HG02623 (cell line): ENCODE measurements around the gene POLE.
"Not testable (repeated sequence)": the region's sequence is repeated elsewhere in the genome, so short reads cannot be mapped to it uniquely, and the experiment has no call there.

ENCODE experiments used
- ATAC-seq: cut with Tn5 transposase; IDR thresholded peaks from one replicate; pipeline ENCODE4 v1.9.1; 2021; ENCODE audit warnings: moderate library complexity; ENCODE audit not compliant: unreplicated experiment

Gene POLE

GRCh38 chr12:132601171-132601883 is 85.8 kb downstream of the POLE start:
- no peak for ATAC-seq

GRCh38 chr12:132600048-132601032 is 86.8 kb downstream of the POLE start:
- ATAC-seq = no peak

- not testable (repeated sequence) for ATAC-seq
Observed at GRCh38 chr12:132599502-132599901, 87.6 kb downstream of the POLE start.

- no peak for ATAC-seq
Observed at GRCh38 chr12:132597333-132598316, 89.5 kb downstream of the POLE start.

- no peak for ATAC-seq
Observed at GRCh38 chr12:132596016-132596415, 91.1 kb downstream of the POLE start.

- ATAC-seq = no peak
Observed at GRCh38 chr12:132595183-132595582, 92.0 kb downstream of the POLE start.

GRCh38 chr12:132593938-132594358 is 93.2 kb downstream of the POLE start:
- no peak for ATAC-seq

GRCh38 chr12:132593521-132593920 is 93.6 kb downstream of the POLE start:
- no peak for ATAC-seq

GRCh38 chr12:132593071-132593470 is 94.1 kb downstream of the POLE start:
- no peak for ATAC-seq

- ATAC-seq = no peak
Observed at GRCh38 chr12:132592282-132592970, 94.7 kb downstream of the POLE start.

GRCh38 chr12:132591107-132591935 is 95.8 kb downstream of the POLE start:
- no peak for ATAC-seq

- ATAC-seq = no peak
Observed at GRCh38 chr12:132588821-132589669, 98.1 kb downstream of the POLE start.

- no peak for ATAC-seq
Observed at GRCh38 chr12:132588319-132588718, 98.8 kb downstream of the POLE start.

GRCh38 chr12:132587781-132588180 is 99.4 kb downstream of the POLE start:
- no peak for ATAC-seq

GRCh38 chr12:132586929-132587328 is 100.2 kb downstream of the POLE start:
- no peak for ATAC-seq

GRCh38 chr12:132585177-132585576 is 102.0 kb downstream of the POLE start:
- ATAC-seq = no peak

GRCh38 chr12:132584429-132584828 is 102.7 kb downstream of the POLE start:
- ATAC-seq = no peak

GRCh38 chr12:132583736-132584135 is 103.4 kb downstream of the POLE start:
- ATAC-seq = no peak

GRCh38 chr12:132583411-132583710 is 103.8 kb downstream of the POLE start:
- no peak for ATAC-seq
